Stimulated activated CD8-positive, alpha-beta memory T cell treated with anti-CD3 and anti-CD28 coated beads, Interleukin-12 subunit alpha, Interleukin-12 subunit beta, amount 100 ng/mL, for 1 hour (primary cell): Measurements from ENCODE around the gene OR2B2.
A peak's percentile ranks its signal among the peaks of the same experiment; 100 is the strongest.

Experiments
- DNase-seq: peaks from one replicate; pipeline ENCODE4 v3.0.0-alpha.2; 2020; ENCODE audit warnings: low read depth

OR2B2 gene

GRCh38 chr6:27866357-27867050 lies 45.7 kb downstream of the OR2B2 start:
- no peak for DNase-seq

- DNase-seq = no peak
These were observed 46.3 kb downstream of the OR2B2 start for GRCh38 chr6:27865850-27866356.

- DNase-seq = peak; percentile 47
These were observed 47.0 kb downstream of the OR2B2 start for GRCh38 chr6:27864906-27865849.

GRCh38 chr6:27863962-27864905 lies 48.0 kb downstream of the OR2B2 start:
- DNase-seq = no peak

GRCh38 chr6:27862396-27863066 lies 49.7 kb downstream of the OR2B2 start:
- DNase-seq = no peak

- no peak for DNase-seq
These were observed 50.3 kb downstream of the OR2B2 start for GRCh38 chr6:27861861-27862260.

- no peak for DNase-seq
These were observed 50.8 kb downstream of the OR2B2 start for GRCh38 chr6:27861276-27861840.
